GM12865 (cell line): Measurements from ENCODE around the gene CDH13.

Experiments used
- DNase-seq: peaks from one replicate; pipeline ENCODE4 v3.0.0; 2010; ENCODE audit warnings: low read depth
- H3K4me3 ChIP-seq: 2 replicates; pipeline ENCODE4 v1.5.1; 2011; ENCODE audit warnings: mild to moderate bottlenecking, low read depth, low read length, control low read depth
- TF ChIP-seq, protein P1 (sequence below): IDR thresholded peaks from 2 replicates; pipeline ENCODE4 v1.5.1; 2011; ENCODE audit warnings: low read length, control low read depth, low read depth, inconsistent platforms; ENCODE audit not compliant: insufficient read depth; ENCODE audit errors: missing control alignments

Gene CDH13

GRCh38 chr16:82701442-82701955, 74.7 kb downstream of the CDH13 start:
- TF ChIP-seq, protein P1, sequence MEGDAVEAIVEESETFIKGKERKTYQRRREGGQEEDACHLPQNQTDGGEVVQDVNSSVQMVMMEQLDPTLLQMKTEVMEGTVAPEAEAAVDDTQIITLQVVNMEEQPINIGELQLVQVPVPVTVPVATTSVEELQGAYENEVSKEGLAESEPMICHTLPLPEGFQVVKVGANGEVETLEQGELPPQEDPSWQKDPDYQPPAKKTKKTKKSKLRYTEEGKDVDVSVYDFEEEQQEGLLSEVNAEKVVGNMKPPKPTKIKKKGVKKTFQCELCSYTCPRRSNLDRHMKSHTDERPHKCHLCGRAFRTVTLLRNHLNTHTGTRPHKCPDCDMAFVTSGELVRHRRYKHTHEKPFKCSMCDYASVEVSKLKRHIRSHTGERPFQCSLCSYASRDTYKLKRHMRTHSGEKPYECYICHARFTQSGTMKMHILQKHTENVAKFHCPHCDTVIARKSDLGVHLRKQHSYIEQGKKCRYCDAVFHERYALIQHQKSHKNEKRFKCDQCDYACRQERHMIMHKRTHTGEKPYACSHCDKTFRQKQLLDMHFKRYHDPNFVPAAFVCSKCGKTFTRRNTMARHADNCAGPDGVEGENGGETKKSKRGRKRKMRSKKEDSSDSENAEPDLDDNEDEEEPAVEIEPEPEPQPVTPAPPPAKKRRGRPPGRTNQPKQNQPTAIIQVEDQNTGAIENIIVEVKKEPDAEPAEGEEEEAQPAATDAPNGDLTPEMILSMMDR = no peak
- DNase-seq = no peak
- no peak overlapping the region for H3K4me3 ChIP-seq

- no peak for DNase-seq
Measured at GRCh38 chr16:82703161-82703560, 76.4 kb downstream of the CDH13 start.

GRCh38 chr16:82703871-82704768, 77.4 kb downstream of the CDH13 start:
- H3K4me3 ChIP-seq = no peak overlapping the region
- TF ChIP-seq, protein P1 = no peak
- DNase-seq = no peak

More at GRCh38 chr16:82703161-82703560, 76.4 kb downstream of the CDH13 start:
- TF ChIP-seq, protein P1 = no peak
- no peak overlapping the region for H3K4me3 ChIP-seq

DNA sequence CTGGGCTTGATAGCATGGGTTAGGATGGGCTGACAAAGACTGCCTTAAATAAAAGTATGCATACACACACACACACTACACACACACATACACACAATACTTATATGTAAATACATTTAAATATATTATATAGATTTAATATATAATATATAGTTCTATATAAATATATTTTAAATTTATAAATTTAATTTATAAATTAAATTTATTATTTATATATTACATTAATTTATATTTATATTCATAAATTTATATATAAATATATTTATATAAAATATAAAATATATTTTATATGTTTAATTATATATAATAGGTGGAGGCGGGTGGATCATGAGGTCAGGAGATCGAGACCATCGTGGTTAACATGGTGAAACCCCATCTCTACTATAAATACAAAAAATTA, 83.2 kb downstream of the CDH13 start:
- TF ChIP-seq, protein P1 = no peak
- DNase-seq = no peak
- no peak overlapping the region for H3K4me3 ChIP-seq

GRCh38 chr16:82713778-82714177, 87.0 kb downstream of the CDH13 start:
- TF ChIP-seq, protein P1 = no peak
- no peak overlapping the region for H3K4me3 ChIP-seq

GRCh38 chr16:82715160-82715559, 88.4 kb downstream of the CDH13 start:
- TF ChIP-seq, protein P1 = no peak
- H3K4me3 ChIP-seq = no peak overlapping the region
- DNase-seq = no peak

More at GRCh38 chr16:82713778-82714177, 87.0 kb downstream of the CDH13 start:
- no peak for DNase-seq

DNA sequence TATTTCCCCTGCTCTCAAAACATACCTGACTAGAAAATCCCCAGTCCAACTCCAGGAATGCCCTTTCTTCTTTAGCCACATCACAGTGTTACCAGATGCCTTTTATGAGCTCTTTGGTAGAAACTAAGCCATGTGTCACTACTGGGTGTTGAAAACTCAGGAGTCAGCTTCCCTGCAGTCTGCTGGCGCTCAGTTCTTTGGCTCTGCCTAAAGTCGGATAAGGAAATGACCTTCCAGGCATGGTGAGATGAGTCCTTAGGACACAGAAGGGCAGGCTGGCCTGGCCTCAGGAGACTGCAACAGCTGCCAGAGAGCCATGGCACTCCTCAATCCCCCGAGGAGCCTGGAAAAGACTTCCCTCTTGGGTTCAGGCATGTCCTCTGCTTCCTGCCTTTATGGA, 89.1 kb downstream of the CDH13 start:
- TF ChIP-seq, protein P1 = no peak
- no peak for DNase-seq
- no peak overlapping the region for H3K4me3 ChIP-seq
